Activated naive CD4-positive, alpha-beta T cell treated with anti-CD3 and anti-CD28 coated beads, Interleukin-2, amount 50 U/mL, for 16 hours (primary cell): Measurements from ENCODE around the gene UBTD2.
"Not testable (repeated sequence)": the region's sequence is repeated elsewhere in the genome, so short reads cannot be mapped to it uniquely, and the experiment has no call there.

Experiments
- DNase-seq: peaks from one replicate; pipeline ENCODE4 v3.0.0-alpha.2; 2020

Gene UBTD2

GRCh38 chr5:172291837-172292236 lies 8.3 kb upstream of the UBTD2 start:
- DNase-seq: not testable (repeated sequence)

GRCh38 chr5:172288465-172288864 lies 4.9 kb upstream of the UBTD2 start:
- DNase-seq: no peak

DNA sequence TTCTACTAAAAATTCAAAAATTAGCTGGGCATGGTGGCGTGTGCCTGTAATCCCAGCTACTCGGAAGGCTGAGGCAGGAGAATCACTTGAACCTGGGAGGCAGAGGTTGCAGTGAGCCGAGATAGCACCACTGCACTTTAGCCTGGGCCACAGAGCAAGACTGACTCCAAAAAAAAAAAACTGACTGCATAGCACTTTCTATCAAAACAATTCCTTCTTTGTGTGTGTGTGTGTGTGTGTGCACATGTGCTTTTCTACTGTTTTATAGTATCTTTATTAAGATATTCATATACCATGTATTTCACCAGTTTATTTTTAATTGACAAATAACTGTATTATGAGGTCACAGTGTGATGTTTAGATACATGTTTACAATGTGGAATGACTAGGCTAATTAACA lies 3.6 kb upstream of the UBTD2 start:
- DNase-seq: not testable (repeated sequence)

GRCh38 chr5:172285226-172286143 lies 1.9 kb upstream of the UBTD2 start:
- no peak for DNase-seq

DNA sequence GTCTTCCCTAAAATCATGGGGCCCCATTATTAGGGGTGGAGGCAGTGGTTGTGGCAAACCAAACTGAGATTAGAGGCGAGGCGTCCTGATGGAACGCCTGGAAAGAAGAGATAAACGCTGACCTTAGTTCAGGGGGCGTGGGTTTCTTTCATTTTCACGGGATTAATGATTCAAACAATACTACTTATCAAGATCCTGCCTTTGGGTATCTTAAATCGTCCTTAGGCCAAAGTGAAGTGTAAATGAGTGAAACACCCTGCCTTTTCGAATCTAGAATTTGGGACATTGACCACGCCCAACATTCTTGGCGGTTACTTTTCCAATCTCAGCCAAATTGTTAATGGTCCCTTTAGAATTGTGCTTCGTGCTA lies 1.0 kb upstream of the UBTD2 start:
- no peak for DNase-seq

DNA sequence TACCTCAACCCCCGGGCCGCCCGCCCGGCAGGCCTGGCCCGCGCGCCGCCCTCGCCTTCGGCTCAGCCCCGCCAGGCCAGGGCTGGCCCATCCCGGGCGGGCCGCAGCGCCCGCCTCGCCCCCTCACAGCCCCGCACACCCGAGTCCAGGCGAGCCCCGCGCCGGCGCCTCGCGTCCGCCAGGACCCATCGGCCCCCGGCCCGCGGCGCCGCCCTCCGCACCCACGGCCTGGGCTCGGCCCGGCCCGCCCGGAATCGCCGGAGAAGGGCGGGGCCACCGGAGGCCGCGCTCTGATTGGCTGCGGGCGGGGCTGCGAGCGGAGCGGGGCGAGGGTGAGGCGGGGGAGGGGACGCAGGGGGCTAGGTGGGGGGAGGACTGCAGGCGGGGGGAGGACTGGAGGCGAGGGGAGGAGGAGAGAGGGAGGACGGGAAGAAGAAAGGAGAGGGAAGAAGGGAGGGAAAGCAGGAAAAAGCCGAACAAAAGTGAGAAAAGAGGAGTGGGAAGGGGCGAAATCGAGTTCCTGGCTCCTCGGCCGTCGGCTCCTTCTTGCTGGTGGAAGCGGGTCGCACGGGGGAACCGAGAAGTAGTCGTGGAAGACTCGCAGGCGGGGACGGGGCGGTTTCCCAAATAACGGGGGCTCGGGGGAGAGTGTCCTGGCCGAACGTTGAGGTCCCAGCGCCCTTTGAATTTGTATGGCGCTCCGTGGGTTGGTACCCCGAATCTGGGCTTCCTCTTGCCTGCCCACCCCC lies 472 bp upstream of the UBTD2 start:
- DNase-seq: peak; percentile 82

- DNase-seq: no peak
These were observed 1.1 kb downstream of the UBTD2 start for GRCh38 chr5:172282272-172283019.

DNA sequence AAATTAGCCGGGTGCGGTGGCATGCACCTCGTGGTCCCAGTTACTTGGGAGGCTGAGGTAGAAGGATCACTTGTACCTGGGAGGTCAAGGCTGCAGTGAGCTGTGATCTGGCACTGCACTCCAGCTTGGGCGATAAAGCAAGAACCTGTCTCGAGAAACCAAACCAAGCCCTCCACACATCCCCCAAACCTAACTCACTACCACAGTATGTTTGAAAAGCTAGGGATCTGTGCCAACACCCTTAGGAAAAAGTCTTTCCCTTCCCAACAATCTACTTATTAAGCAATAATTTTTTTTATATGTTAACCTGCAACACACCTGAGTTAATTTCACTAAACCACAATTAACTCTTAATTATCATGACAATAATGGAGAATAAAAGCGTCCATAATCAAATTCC lies 2.2 kb downstream of the UBTD2 start:
- no peak for DNase-seq

GRCh38 chr5:172280929-172281328 lies 2.6 kb downstream of the UBTD2 start:
- DNase-seq: no peak

GRCh38 chr5:172280317-172280716 lies 3.2 kb downstream of the UBTD2 start:
- DNase-seq: no peak

DNA sequence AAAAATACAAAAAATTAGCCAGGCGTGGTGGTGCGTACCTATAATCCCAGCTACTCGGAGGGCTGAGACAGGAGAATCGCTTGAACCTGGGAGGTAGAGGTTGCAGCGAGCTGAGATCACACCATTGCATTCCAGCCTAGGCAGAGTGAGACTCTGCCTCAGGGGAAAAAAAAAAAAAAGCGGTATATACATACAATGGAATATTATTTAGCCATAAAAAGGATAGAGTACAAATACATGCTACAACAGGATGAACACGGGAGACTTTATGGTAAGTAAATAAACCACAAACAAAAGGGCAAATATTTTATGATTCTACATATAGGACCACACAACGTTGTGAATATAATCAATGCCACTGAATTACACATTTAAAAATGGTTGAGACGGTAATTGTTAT lies 5.2 kb downstream of the UBTD2 start:
- no peak for DNase-seq

DNA sequence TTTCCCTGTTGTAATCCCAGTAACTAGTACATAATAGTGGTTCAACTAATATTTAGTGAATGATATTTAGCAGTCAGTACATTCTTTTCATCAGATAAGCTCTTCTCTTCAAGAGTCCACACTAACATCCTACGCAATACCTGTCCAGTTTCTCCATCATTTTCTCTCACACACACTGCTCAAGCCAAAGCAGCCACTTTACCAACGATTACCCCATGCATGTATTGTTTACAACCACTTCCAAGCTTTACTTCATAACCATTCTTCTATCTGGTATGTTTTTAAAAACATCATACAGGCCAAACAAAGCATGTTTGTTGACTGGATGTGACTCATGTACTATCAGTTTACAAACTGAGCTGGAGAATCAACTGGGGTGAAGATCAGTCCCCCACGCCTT lies 7.3 kb downstream of the UBTD2 start:
- no peak for DNase-seq

- DNase-seq: peak; percentile 73
These were observed 8.4 kb downstream of the UBTD2 start for GRCh38 chr5:172274951-172275753.

DNA sequence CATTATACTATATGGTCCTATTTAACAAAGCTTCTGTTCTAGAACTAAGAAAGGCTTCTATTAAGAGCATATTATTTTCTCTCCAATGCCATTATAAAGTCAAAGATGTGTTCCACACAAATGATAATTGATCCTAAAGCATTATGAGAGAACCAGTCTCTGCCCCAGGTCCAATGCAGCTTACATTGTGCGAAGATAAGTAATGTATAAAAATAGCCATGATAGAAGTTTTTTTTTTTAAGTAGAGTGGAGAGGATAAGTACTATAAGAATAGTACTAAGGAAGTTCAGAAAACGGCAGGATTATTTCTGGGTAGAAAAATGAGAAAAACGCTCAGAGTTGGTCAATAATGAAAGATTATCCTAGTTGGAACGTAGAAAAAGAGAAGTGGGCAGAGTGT lies 15.6 kb downstream of the UBTD2 start:
- no peak for DNase-seq

- no peak for DNase-seq
These were observed 16.9 kb downstream of the UBTD2 start for GRCh38 chr5:172266676-172267092.

GRCh38 chr5:172266071-172266675 lies 17.4 kb downstream of the UBTD2 start:
- DNase-seq: no peak

DNA sequence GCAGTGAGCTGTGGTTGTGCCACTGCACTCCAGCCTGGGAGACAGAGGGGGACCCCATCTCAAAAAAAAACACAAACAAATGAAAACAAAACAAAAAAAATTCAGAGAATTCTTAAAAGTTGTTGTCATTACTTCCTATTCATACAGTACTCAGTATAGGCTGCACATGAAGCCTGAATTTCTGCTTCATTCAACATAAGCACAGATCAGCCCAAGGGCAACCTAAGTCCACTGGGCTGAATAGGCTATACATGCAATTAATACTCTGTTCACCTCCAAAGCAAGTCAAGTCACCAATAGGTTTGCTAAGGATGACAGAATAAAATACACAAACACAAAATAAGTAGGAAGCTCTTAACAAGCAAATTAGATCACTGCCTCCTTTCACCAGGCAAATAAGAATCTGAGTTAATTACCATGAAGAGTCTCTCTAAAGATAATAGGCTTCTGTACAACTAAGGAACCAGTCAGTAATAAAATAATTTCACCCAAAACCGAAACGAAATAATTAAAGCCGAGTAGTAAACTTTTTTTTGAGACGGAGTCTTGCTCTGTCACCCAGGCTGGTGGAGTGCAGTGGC lies 18.7 kb downstream of the UBTD2 start:
- no peak for DNase-seq

- DNase-seq: no peak
These were observed 28.1 kb downstream of the UBTD2 start for GRCh38 chr5:172255444-172255843.

- DNase-seq: no peak
These were observed 31.1 kb downstream of the UBTD2 start for GRCh38 chr5:172252501-172252900.

DNA sequence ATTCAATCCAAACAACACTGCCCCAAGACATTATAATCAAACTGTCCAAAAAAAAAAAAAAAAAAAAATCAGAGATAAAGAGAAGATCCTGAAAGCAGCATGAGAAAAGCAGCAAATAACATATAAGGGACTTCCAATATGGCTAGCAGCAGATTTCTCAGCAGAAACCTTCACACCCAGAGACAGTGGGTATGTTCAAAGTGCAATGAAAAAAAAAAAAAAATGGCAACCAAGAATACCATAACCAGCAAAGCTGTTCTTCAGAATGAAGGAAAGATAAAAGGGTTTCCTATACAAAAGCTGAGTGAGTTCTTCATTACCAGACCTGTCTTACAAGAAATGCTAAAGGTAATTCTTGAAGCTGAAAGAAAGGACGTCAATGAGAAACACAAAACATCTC lies 32.1 kb downstream of the UBTD2 start:
- DNase-seq: no peak

- no peak for DNase-seq
These were observed 34.9 kb downstream of the UBTD2 start for GRCh38 chr5:172248637-172249036.

DNA sequence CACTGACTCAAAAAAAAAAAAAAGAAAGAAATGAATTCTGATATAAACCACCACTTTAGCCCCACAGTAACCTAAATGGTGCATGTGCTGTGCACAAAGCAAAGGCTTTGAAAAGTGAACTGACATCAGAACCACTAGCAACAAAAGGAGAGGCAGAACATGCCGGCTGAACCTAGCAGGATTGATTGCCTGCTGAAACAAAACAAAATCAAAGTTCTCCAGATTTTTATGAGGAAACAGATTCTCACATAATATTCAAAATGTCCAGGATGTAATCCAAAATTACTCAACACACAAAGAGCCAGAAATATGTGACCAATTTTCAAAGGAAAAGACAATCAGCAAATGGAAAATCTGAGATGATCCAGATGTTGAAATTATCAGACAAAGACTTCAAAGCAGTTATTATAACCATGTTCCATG lies 37.9 kb downstream of the UBTD2 start:
- DNase-seq: no peak
